Heart left ventricle (tissue), 16 donors: ENCODE data around the gene PRRG3. TPM values are rescaled to one million over a fixed set of nuclear protein-coding genes. Genes with fewer than 3 reads are reported as not detected.

ENCODE experiments used
- ATAC-seq, 4 donors: fragments of 200-7000 bp; cut with Tn5 transposase; one replicate each; pipeline ENCODE4 v1.9.1; 2020 to 2022; ENCODE audit warnings: moderate library complexity in 4 of 4, mild to moderate bottlenecking in 3 of 4, moderate number of reproducible peaks in 1 of 4
- DNase-seq, 5 donors: peaks; one replicate each; pipeline ENCODE4 v3.0.0-alpha.2; 2020
- H3K27ac ChIP-seq, 12 donors: fragments of 200-600 bp; sonication (generic) in 4 of 12; one replicate each; pipeline versions ENCODE4 v1.5.0 to v1.8.0; 2016 to 2022; ENCODE audit warnings: mild to moderate bottlenecking in 2 of 12
- H3K27me3 ChIP-seq, 9 donors: fragments of 200-600 bp; sonication (generic) in 2 of 9; one replicate each; pipeline versions ENCODE4 v1.5.1 to v1.8.0; 2016 to 2022; ENCODE audit warnings: mild to moderate bottlenecking in 3 of 9
- H3K36me3 ChIP-seq, 9 donors: fragments of 200-600 bp; sonication (generic) in 2 of 9; one replicate each; pipeline versions ENCODE4 v1.5.0 to v1.8.0; 2018 to 2022; ENCODE audit warnings: mild to moderate bottlenecking in 2 of 9
- H3K4me1 ChIP-seq, 12 donors: fragments of 200-600 bp; sonication (generic) in 4 of 12; one replicate each; pipeline versions ENCODE4 v1.5.0 to v1.8.0; 2016 to 2022; ENCODE audit warnings: mild to moderate bottlenecking in 3 of 12
- H3K4me3 ChIP-seq, 12 donors: fragments of 200-600 bp; sonication (generic) in 4 of 12; one replicate each; pipeline versions ENCODE4 v1.5.0 to v1.8.0; 2017 to 2022; ENCODE audit warnings: mild to moderate bottlenecking in 9 of 12, moderate library complexity in 4 of 12
- H3K9me3 ChIP-seq, 12 donors: fragments of 200-600 bp; sonication (generic) in 4 of 12; one replicate each; pipeline versions ENCODE4 v1.5.0 to v1.8.0; 2016 to 2022; ENCODE audit warnings: mild to moderate bottlenecking in 1 of 12
- POLR2A ChIP-seq, 2 donors: fragments of 450-650 bp; IDR thresholded peaks; one replicate each; pipeline ENCODE4 v1.6.1; 2017; ENCODE audit warnings: antibody characterized with exemption in 2 of 2, mild to moderate bottlenecking in 2 of 2, moderate library complexity in 2 of 2
- WGBS, 4 donors: extraction: QIAGEN DNeasy Blood & Tissue Kit in 2 of 4; methylation state at CpG; one replicate each; pipeline versions ENCODE4 v1.1.5 to v1.1.7; 2013 to 2018; 5-methylcytosine and 5-hydroxymethylcytosine counted together
- intact Hi-C, 10 donors: fragments of 100-400 bp; cut with DNase I; formaldehyde crosslinking; loops; one replicate each; pipeline versions ENCODE4 v1.11.1 to v1.14.2; 2022
- polyA plus RNA-seq, 2 donors: library from polyadenylated mRNA; stranded (reverse); fragments of 200-250 nt; gene quantifications; one replicate each; pipeline ENCODE4 v1.2.3, GENCODE V29; 2013
- total RNA-seq, 9 donors: library from RNA; depleted of rRNA in 2 of 9; stranded (reverse); fragments of >200 nt in 2 of 9; fragmentation: NEBNext Ultra II Directional in 3 of 9; extraction: Animal tissue kit (Norgen Biotek cat#: 25700) in 3 of 9; gene quantifications; one replicate each; pipeline versions ENCODE4 v1.1.0 to v1.2.4, GENCODE V29; 2016 to 2023
- TF ChIP-seq, protein P1 (sequence below), 12 donors: fragments of 200-600 bp; sonication (generic) in 4 of 12; IDR thresholded peaks; one replicate each; pipeline versions ENCODE4 v1.5.0 to v1.8.0; 2018 to 2022; ENCODE audit warnings: antibody characterized with exemption in 12 of 12, mild to moderate bottlenecking in 5 of 12
- donor health status: ischemic (EF 13 %, LVEDD 7.1; RV severe dilation, severe dysfunction).
- donor health status: healthy with polysubstance abuse.
- donor health status: DM: no; HTN: yes; CAD: no.
- donor health status: DM: no; HTN: no; CAD: no.
- donor health status: ischemic (EF 25% LVEDD 6.9; RV normal size, moderate dysfunction).
- donor health status: ischemic (EF 25% LVEDD 5.7; RV mildly dilated, moderate dysfunction).
- donor health status: healthy.
- donor health status: DM: yes; HTN: yes; CAD: no.
- donor health status: ischemic (EF 35%, LVEDD 5.7; RV mildly dilated, moderate dysfunction).
- donor health status: nonischemic (EF 11% LVEDD 7.7; RV severe dilation, severe dysfunction).
- donor health status: DM: yes; HTN: yes; CAD: no.
- donor health status: PGD.
- donor health status: ischemic (EF 29% LVEDD 5.4; RV normal size, mild dysfunction).
- donor health status: nonischemic (EF 23%, LVEDD 6.1; RV moderate dilation, normal function).

Gene PRRG3
- total and polyA plus RNA-seq, 11 donors: 0.61 to 5.7 (median 1.9) TPM

- DNase-seq (peak in 2 of 5 donors; percentile 19 to 27), ATAC-seq (peak in 2 of 4 donors; percentile 35 to 55)
- Histone ChIP-seq H3K27ac (peak overlapping the region in 10 of 12 donors; percentile 15 to 78 (median 56)), H3K9me3 (no peaks in the 10 kb centered on the region), H3K4me3 (peak overlapping the region in 8 of 12 donors; percentile 21 to 44 (median 29)), H3K4me1 (peaks cover 0 to 14% (median 5%) of the 10 kb centered on the region in 12 donors), H3K36me3 (no peaks in the 10 kb centered on the region), H3K27me3 (no peaks in the 10 kb centered on the region)
- TF ChIP-seq, protein P1, sequence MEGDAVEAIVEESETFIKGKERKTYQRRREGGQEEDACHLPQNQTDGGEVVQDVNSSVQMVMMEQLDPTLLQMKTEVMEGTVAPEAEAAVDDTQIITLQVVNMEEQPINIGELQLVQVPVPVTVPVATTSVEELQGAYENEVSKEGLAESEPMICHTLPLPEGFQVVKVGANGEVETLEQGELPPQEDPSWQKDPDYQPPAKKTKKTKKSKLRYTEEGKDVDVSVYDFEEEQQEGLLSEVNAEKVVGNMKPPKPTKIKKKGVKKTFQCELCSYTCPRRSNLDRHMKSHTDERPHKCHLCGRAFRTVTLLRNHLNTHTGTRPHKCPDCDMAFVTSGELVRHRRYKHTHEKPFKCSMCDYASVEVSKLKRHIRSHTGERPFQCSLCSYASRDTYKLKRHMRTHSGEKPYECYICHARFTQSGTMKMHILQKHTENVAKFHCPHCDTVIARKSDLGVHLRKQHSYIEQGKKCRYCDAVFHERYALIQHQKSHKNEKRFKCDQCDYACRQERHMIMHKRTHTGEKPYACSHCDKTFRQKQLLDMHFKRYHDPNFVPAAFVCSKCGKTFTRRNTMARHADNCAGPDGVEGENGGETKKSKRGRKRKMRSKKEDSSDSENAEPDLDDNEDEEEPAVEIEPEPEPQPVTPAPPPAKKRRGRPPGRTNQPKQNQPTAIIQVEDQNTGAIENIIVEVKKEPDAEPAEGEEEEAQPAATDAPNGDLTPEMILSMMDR (IDR thresholded peaks at IDR 0.05): no peak
- TF ChIP-seq POLR2A (IDR thresholded peaks at IDR 0.05): no peak
- intact Hi-C loops: no loop called here
- WGBS, 4 donors: 28 to 64% (median 42%) methylated on average over 13 of the region's 13 CpGs
Observed at GRCh38 chrX:151704041-151704663, 8.9 kb downstream of the PRRG3 start.

DNA sequence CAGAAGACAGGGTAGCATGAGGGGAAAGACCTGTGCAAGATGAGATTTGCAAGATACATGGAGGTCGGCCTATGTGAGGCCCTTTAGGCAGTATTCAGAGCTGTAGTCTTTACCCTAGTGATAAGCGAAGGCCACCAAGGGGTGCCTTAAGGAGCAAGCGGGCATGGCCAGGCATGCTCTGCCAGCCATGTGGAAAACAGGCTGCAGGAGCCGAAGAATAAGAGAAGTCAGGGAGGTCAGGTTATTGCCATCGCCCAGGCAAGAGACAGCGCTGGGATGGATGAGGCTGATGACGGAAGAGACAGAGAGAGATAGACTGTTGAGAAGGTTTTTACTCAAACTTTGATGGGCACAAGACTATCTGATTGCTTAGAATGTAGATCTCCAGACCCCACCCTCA lies 13.6 kb downstream of the PRRG3 start:
- no peaks in the 10 kb centered on the region for H3K9me3 ChIP-seq
- no peak overlapping the region for H3K4me3 ChIP-seq
- H3K4me1 ChIP-seq: peaks cover 0 to 13% (median 0%) of the 10 kb centered on the region in 12 donors
- H3K36me3 ChIP-seq: no peaks in the 10 kb centered on the region
- intact Hi-C loops: no loop called here
- ATAC-seq (no peak), DNase-seq (no peak)
- no peaks in the 10 kb centered on the region for H3K27me3 ChIP-seq
- H3K27ac ChIP-seq: no peak overlapping the region
- WGBS, 4 donors: 81 to 97% (median 84%) methylated on average over 7 of the region's 7 CpGs
- TF ChIP-seq, protein P1 (IDR thresholded peaks at IDR 0.05): no peak

DNA sequence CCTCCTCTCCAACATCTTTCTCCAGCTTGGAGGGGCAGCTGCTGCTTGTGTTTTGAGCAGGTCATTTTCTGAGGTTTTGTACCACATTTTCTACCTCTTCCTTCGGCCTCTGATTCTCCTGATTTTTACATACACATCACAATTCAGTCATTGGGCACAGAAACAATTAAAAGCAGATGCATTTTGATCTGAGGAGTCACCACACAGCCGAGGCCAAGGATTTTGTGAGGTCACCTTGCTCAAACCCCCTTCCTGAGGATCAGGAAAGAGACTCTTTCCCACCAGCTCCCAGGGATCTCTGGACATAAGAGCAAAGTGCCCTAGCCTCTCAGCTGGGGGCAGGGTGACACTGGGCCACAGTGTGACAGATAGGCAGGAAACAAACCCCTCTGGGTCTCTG lies 15.2 kb downstream of the PRRG3 start:
- Histone ChIP-seq H3K4me1 (peaks cover 0 to 10% (median 0%) of the 10 kb centered on the region in 12 donors), H3K4me3 (no peak overlapping the region), H3K36me3 (no peaks in the 10 kb centered on the region), H3K27me3 (no peaks in the 10 kb centered on the region), H3K9me3 (no peaks in the 10 kb centered on the region), H3K27ac (no peak overlapping the region)
- ATAC-seq (no peak), DNase-seq (no peak)
- 47 to 78% (median 68%) methylated on average over 2 of the region's 2 CpGs for WGBS, 4 donors
- TF ChIP-seq POLR2A (IDR thresholded peaks at IDR 0.05): no peak
- TF ChIP-seq, protein P1 (IDR thresholded peaks at IDR 0.05): no peak
- intact Hi-C loops: no loop called here

GRCh38 chrX:151711154-151711553 lies 15.9 kb downstream of the PRRG3 start:
- TF ChIP-seq, protein P1 (IDR thresholded peaks at IDR 0.05): no peak
- no peak for TF ChIP-seq POLR2A (IDR thresholded peaks at IDR 0.05)
- Histone ChIP-seq H3K27me3 (peaks cover 0 to 4% (median 0%) of the 10 kb centered on the region in 9 donors), H3K4me3 (no peak overlapping the region), H3K36me3 (no peaks in the 10 kb centered on the region), H3K9me3 (no peaks in the 10 kb centered on the region), H3K27ac (peak overlapping the region in 8 of 12 donors; percentile 1 to 63 (median 50)), H3K4me1 (peaks cover 0 to 10% (median 0%) of the 10 kb centered on the region in 12 donors)
- DNase-seq (no peak), ATAC-seq (peak in 1 of 4 donors; percentile 48)
- intact Hi-C loops: no loop called here
- WGBS, 4 donors: 40 to 66% (median 56%) methylated on average over 5 of the region's 5 CpGs
